Lung (tissue), 12 donors: Measurements from ENCODE around the gene GRIN3B. TPM values are rescaled to one million over a fixed set of nuclear protein-coding genes. Genes with fewer than 3 reads are reported as not detected.

Source experiments
- ATAC-seq: fragments of 200-7000 bp; cut with Tn5 transposase; one replicate; pipeline ENCODE4 v1.9.1; 2020; ENCODE audit warnings: moderate number of reproducible peaks; ENCODE audit not compliant: insufficient read depth, low FRiP score
- DNase-seq, 3 donors: peaks; one replicate each; pipeline ENCODE4 v3.0.0-alpha.2; 2013 to 2017
- H3K27ac ChIP-seq, 2 donors: one replicate each; pipeline ENCODE4 v1.5.1; 2013; ENCODE audit warnings: mild to moderate bottlenecking in 2 of 2, moderate library complexity in 2 of 2, control low read depth in 1 of 2, inconsistent platforms in 1 of 2, low read depth in 1 of 2, low read length in 1 of 2
- H3K27me3 ChIP-seq, 3 donors: one replicate each; pipeline ENCODE4 v1.5.1; 2013; ENCODE audit warnings: low read length in 2 of 3; ENCODE audit not compliant: control insufficient read depth in 3 of 3, insufficient read depth in 3 of 3
- H3K36me3 ChIP-seq, 4 donors: one replicate each; pipeline ENCODE4 v1.5.1; 2013; ENCODE audit warnings: low read length in 4 of 4, mild to moderate bottlenecking in 1 of 4, moderate library complexity in 1 of 4; ENCODE audit not compliant: control insufficient read depth in 4 of 4, insufficient read depth in 4 of 4
- H3K4me1 ChIP-seq, 5 donors: one replicate each; pipeline ENCODE4 v1.5.1; 2013; ENCODE audit warnings: low read length in 5 of 5, mild to moderate bottlenecking in 2 of 5, moderate library complexity in 1 of 5; ENCODE audit not compliant: control insufficient read depth in 5 of 5, insufficient read depth in 5 of 5
- H3K4me3 ChIP-seq: one replicate; pipeline ENCODE4 v1.5.1; 2013; ENCODE audit warnings: mild to moderate bottlenecking, control low read depth, moderate library complexity
- H3K9ac ChIP-seq, 2 donors: one replicate each; pipeline ENCODE4 v1.5.1; 2013; ENCODE audit warnings: low read length in 2 of 2, control low read depth in 1 of 2; ENCODE audit not compliant: insufficient read depth in 1 of 2
- H3K9me3 ChIP-seq, 4 donors: one replicate each; pipeline ENCODE4 v1.5.1; 2013; ENCODE audit warnings: low read length in 3 of 4, mild to moderate bottlenecking in 1 of 4, moderate library complexity in 1 of 4; ENCODE audit not compliant: control insufficient read depth in 4 of 4, insufficient read depth in 3 of 4
- WGBS, 2 donors: extraction: QIAGEN DNeasy Blood & Tissue Kit; methylation state at CpG; one replicate each; pipeline ENCODE4 v1.1.7; 2013; 5-methylcytosine and 5-hydroxymethylcytosine counted together
- polyA plus RNA-seq, 2 donors: library from polyadenylated mRNA; stranded (reverse); fragments of 200-250 nt; gene quantifications; one replicate each; pipeline ENCODE4 v1.2.1, GENCODE V29; 2013
- total RNA-seq, 2 donors: library from RNA; depleted of rRNA in 1 of 2; stranded (reverse); fragments of >200 nt in 1 of 2; gene quantifications; one replicate each; pipeline ENCODE4 v1.2.1, GENCODE V29; 2014 to 2021
- TF ChIP-seq, protein P1 (sequence below): IDR thresholded peaks from 2 replicates; pipeline ENCODE4 v1.5.1; 2012; ENCODE audit warnings: mild to moderate bottlenecking; ENCODE audit errors: control extremely low read depth, extremely low read depth
- donor health status: control.
- donor health status: control.
- donor health status: Bipolar disorder and iron deficiency.
- donor health status: healthy.
- donor health status: DM: yes; HTN: yes; CAD: no.

Gene GRIN3B
- total and polyA plus RNA-seq, 4 donors: 1.3 to 11.6 (median 2.4) TPM

DNA sequence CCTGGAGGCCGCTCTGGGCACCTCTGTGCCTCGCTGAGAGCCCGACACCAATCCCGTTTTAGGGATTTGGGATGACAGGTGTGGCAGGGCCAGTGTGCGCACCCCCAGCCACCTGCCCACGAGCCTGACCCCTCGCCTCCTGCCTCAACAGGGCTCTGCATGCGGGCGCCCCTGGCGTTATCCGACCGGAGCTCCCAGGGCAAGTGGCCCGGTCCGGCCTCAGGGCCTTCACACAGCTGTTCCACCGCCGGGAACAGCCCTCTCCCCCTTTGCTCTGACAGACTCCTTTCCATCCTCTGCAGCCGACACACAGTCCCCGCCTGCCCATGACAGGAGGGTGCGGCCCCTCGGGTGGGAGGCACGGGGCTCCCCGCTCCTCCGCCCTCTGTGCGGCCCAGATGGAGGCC lies 23.2 kb upstream of the GRIN3B start:
- TF ChIP-seq, protein P1, sequence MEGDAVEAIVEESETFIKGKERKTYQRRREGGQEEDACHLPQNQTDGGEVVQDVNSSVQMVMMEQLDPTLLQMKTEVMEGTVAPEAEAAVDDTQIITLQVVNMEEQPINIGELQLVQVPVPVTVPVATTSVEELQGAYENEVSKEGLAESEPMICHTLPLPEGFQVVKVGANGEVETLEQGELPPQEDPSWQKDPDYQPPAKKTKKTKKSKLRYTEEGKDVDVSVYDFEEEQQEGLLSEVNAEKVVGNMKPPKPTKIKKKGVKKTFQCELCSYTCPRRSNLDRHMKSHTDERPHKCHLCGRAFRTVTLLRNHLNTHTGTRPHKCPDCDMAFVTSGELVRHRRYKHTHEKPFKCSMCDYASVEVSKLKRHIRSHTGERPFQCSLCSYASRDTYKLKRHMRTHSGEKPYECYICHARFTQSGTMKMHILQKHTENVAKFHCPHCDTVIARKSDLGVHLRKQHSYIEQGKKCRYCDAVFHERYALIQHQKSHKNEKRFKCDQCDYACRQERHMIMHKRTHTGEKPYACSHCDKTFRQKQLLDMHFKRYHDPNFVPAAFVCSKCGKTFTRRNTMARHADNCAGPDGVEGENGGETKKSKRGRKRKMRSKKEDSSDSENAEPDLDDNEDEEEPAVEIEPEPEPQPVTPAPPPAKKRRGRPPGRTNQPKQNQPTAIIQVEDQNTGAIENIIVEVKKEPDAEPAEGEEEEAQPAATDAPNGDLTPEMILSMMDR: no peak
- no peak overlapping the region for H3K4me3 ChIP-seq
- 86 to 91% methylated on average over 24 of the region's 24 CpGs for WGBS, 2 donors
- DNase-seq (no peak), ATAC-seq (no peak)
- no peaks in the 10 kb centered on the region for H3K9me3 ChIP-seq
- no peak overlapping the region for H3K9ac ChIP-seq
- no peak overlapping the region for H3K27ac ChIP-seq
- H3K27me3 ChIP-seq: no peaks in the 10 kb centered on the region
- peaks cover 0 to 2% (median 0%) of the 10 kb centered on the region in 4 donors for H3K36me3 ChIP-seq
- peaks cover 0 to 14% (median 5%) of the 10 kb centered on the region in 5 donors for H3K4me1 ChIP-seq

DNA sequence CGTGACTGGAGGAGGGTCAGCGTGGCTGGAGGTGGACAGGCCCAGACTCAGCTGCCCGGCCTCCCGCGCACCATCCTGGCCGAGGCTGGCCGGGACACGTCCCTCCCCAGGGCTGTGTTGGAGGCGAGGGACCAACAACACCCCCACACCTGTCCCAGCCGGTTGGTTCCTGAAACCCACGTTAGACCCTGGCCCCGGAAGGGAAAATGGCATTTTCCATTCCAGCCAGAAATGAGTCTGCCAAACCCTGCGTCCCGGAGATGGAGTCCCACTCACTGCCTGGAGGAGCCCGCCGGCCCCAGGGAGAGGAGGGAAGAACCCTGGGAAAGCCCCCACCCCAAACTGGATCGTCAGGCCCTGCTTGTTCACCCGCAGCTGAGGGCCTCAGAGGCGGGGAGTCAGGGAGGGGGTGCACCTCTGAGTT lies 20.9 kb upstream of the GRIN3B start:
- H3K27ac ChIP-seq: no peak overlapping the region
- DNase-seq (peak in 2 of 3 donors; percentile 43 to 50), ATAC-seq (no peak)
- no peak overlapping the region for H3K9ac ChIP-seq
- H3K4me1 ChIP-seq: peaks cover 0 to 21% (median 9%) of the 10 kb centered on the region in 5 donors
- H3K27me3 ChIP-seq: no peaks in the 10 kb centered on the region
- 63 to 84% methylated on average over 19 of the region's 19 CpGs for WGBS, 2 donors
- no peaks in the 10 kb centered on the region for H3K9me3 ChIP-seq
- TF ChIP-seq, protein P1: no peak
- no peak overlapping the region for H3K4me3 ChIP-seq
- H3K36me3 ChIP-seq: no peaks in the 10 kb centered on the region

DNA sequence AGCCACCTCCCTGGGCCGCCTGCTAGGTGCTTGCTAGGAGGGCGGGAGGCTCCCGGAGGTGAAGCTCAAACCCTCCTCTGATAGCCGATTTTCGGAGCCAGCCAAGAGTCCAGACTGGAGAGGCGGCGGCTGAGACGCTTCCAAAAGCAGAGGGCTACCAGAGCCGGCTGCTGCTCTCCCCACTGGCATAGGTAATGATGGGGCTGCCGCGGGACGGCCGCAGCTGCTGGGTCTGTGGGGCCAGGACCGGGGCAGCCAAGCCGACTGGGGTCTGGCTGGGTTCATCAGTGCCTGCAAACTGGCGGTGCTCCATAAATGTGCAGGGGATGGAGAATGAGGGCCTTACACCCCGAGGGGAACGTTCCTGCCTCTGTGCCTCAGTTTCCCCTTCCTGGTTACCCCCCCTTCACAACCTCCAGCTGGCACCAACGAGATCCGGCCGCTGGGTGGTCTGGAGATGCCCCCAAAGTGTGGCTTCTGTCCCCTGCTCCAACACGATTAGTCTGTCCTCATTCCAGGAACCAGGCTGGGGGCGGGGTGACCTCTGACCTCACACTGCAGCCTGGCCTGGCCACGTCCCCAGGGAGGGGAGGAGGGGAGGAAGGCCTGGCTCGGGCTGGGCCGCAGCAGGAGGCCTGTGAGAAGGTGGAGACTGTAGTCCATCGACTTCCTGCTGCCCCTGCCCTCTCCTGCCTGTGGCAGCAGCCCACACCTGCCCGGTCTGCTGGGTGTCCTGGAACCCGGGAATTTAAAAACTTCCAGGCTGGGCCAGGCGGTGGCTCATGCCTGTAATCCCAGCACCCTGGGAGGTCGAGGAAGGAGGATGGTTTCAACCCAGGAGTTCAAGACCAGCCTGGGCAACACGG lies 19.9 kb upstream of the GRIN3B start:
- H3K27ac ChIP-seq: no peak overlapping the region
- no peaks in the 10 kb centered on the region for H3K36me3 ChIP-seq
- H3K9me3 ChIP-seq: no peaks in the 10 kb centered on the region
- peaks cover 0 to 26% (median 11%) of the 10 kb centered on the region in 5 donors for H3K4me1 ChIP-seq
- H3K27me3 ChIP-seq: no peaks in the 10 kb centered on the region
- DNase-seq (peak; percentile 52 to 63 (median 60)), ATAC-seq (no peak)
- WGBS, 2 donors: 46 to 62% methylated on average over 32 of the region's 32 CpGs
- H3K4me3 ChIP-seq: no peak overlapping the region
- no peak overlapping the region for H3K9ac ChIP-seq
- TF ChIP-seq, protein P1: no peak
